HEK293 (cell line): ENCODE data around the gene SPEM3.

Experiments
- CTCF ChIP-seq: fragments of 450-650 bp; formaldehyde crosslinking; IDR thresholded peaks from 2 replicates; pipeline ENCODE4 v1.5.1; 2016; ENCODE audit warnings: missing biosample characterization, missing genetic modification characterization
- GLIS1 ChIP-seq: fragments of 450-650 bp; formaldehyde crosslinking; IDR thresholded peaks from 2 replicates; pipeline ENCODE4 v1.5.1; 2016; ENCODE audit warnings: missing biosample characterization, missing genetic modification characterization
- KLF16 ChIP-seq: fragments of 450-650 bp; formaldehyde crosslinking; IDR thresholded peaks from 2 replicates; pipeline ENCODE4 v1.5.1; 2017; ENCODE audit warnings: missing biosample characterization, missing genetic modification characterization
- PRDM2 ChIP-seq: fragments of 450-650 bp; formaldehyde crosslinking; IDR thresholded peaks from 2 replicates; pipeline ENCODE4 v1.5.1; 2016; ENCODE audit warnings: missing biosample characterization, missing genetic modification characterization, borderline replicate concordance
- REST ChIP-seq: fragments of 450-650 bp; formaldehyde crosslinking; IDR thresholded peaks from 2 replicates; pipeline ENCODE4 v1.5.1; 2016; ENCODE audit warnings: missing biosample characterization, missing genetic modification characterization
- ZNF114 ChIP-seq: fragments of 450-650 bp; formaldehyde crosslinking; IDR thresholded peaks from 2 replicates; pipeline ENCODE4 v1.5.0; 2017; ENCODE audit warnings: missing biosample characterization, missing genetic modification characterization
- ZNF501 ChIP-seq: fragments of 450-650 bp; formaldehyde crosslinking; IDR thresholded peaks from 2 replicates; pipeline ENCODE4 v1.5.1; 2016; ENCODE audit warnings: missing biosample characterization, missing genetic modification characterization
- ZNF701 ChIP-seq: fragments of 450-650 bp; formaldehyde crosslinking; IDR thresholded peaks from 2 replicates; pipeline ENCODE4 v1.5.1; 2016; ENCODE audit warnings: missing biosample characterization, missing genetic modification characterization
- ZSCAN16 ChIP-seq: fragments of 450-650 bp; formaldehyde crosslinking; IDR thresholded peaks from 2 replicates; pipeline ENCODE4 v1.5.1; 2016; ENCODE audit warnings: missing biosample characterization, missing genetic modification characterization

- no peak for TF ChIP-seq ZNF114 (tag by site-specific recombination)
- no peak for TF ChIP-seq CTCF (tag by site-specific recombination)
- TF ChIP-seq GLIS1, result no peak
- no peak for TF ChIP-seq REST (tag by site-specific recombination)
- no peak for TF ChIP-seq KLF16 (tag by site-specific recombination)
- TF ChIP-seq ZSCAN16 (tag by site-specific recombination), result no peak
- no peak for TF ChIP-seq PRDM2 (tag by site-specific recombination)
- TF ChIP-seq ZNF701 (tag by site-specific recombination), result no peak
- no peak for TF ChIP-seq ZNF501 (tag by site-specific recombination)
Observed at GRCh38 chr17:7383742-7384488, 44.7 kb upstream of the SPEM3 start.
